Glomerular visceral epithelial cell (primary cell): Measurements from ENCODE around the gene USP10.

Experiments
- DNase-seq: peaks from one replicate; pipeline ENCODE4 v3.0.0-alpha.2; 2016; ENCODE audit errors: extremely low spot score

USP10 gene

GRCh38 chr16:84821728-84822689 is 122.2 kb downstream of the USP10 start:
- DNase-seq, result no peak

- no peak for DNase-seq
Observed at GRCh38 chr16:84822990-84823389, 123.2 kb downstream of the USP10 start.

DNA sequence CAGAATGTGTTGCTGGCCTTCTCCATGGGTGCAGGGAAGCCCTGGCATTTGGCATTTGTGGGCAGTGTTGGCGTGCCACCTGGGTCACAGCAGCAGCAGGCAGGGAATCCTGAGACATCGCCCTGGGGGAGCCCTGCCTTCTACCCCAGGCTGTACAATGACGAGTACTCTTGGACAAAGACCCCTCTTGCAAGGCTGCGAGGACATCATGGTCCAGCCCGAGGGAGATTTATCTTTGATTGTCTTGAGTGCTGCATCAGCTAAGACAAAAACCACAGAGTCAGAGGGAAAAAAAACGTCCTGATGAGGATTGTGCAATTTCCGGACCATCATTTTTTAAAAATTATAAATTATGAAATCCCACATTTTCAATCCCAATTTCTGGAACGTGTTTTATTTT is 123.7 kb downstream of the USP10 start:
- DNase-seq, result no peak

DNA sequence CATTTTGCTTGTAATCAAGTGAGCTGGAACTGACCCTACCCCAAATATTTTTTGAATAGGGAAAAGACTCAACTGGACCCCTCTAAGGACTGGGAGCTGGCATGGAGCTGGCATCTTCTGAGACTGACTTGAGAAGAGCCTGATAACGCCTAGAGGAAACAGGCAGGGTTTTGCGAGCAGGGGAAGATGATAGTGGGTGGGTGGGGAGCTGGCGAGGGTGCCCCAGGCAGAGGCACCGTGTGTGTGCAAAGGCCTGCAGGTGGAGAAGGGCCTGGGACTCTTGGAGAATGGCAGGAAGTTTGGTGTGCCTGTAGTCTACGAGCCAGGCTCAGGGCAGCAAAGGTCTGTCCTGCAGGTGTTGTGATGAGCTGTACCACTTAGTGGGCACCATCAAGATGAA is 124.1 kb downstream of the USP10 start:
- no peak for DNase-seq

DNA sequence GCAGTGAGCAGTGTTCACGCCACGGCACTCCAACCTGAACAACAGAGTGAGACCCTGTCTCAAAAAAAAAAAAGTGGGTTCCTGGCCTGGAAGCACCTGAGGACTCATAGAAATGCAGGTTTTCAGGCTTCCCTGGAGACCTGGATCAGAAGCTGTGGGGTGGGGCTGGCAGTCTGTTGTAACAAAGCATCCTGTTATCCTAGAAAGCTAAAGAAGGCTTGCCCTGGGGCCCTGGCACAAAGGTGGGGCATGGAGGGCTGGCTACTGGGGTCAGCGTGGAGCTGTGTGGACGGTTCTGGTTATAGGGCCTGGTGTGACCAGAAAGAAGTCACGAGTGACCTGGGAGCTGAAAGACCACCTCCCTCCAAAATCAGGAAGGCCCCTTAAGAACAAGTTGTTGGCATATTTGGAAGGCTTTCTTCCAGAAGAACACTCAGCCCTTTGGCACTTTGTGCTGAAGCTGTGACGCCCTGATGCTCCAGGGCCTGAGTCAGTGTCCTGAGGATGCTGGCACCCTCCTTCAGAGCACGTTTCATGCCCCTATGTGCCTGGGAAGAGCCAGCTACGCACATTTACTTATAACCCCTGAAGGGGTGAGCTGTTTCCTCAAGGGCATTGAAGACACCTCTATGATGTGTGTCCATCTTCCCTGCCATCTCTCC is 126.2 kb downstream of the USP10 start:
- no peak for DNase-seq

- DNase-seq, result no peak
Observed at GRCh38 chr16:84826558-84826941, 126.8 kb downstream of the USP10 start.

DNA sequence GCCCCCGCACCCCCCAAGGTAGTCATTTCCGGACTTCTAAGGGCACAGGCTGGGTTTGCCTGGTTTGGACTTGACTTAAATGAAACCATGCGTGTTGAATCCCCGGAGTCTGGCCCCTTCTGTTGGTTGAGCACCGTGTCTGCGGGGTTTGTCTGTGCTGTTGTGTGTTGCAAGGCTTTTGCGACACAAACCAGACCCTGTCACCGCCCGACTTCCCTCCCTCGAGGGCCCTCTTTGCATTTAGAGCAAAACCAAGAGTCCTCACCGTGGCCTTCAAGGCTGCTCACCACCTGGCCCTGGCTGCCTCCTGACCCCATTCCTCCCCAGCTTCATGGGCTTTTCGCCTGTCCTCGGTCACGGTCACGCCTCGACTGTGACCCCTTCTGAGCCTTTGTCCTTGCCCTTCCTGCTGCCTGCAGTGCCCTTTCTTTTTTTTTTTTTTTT is 127.4 kb downstream of the USP10 start:
- DNase-seq, result no peak

DNA sequence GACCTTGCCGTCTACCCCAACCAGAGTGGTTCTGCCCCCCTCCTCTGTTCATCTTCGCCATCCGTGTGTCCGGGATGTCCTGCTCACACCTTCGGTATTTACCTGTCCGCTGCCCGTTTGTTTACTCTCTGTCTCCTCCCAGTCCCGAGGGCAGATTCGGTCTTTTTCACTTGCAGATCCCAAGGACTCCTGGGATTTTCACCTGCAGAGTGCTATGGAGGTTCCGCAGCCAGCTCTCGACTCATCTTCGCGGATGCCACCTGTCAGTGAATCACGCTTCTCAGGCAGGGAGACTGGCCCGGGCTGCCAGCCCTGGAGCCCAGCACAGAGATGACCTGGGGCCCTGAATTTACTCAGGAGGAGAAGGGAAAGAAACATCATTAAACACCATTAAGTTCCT is 128.1 kb downstream of the USP10 start:
- no peak for DNase-seq

GRCh38 chr16:84828322-84828721 is 128.5 kb downstream of the USP10 start:
- no peak for DNase-seq
